ENCODE data around the gene TRIM36.

DNA sequence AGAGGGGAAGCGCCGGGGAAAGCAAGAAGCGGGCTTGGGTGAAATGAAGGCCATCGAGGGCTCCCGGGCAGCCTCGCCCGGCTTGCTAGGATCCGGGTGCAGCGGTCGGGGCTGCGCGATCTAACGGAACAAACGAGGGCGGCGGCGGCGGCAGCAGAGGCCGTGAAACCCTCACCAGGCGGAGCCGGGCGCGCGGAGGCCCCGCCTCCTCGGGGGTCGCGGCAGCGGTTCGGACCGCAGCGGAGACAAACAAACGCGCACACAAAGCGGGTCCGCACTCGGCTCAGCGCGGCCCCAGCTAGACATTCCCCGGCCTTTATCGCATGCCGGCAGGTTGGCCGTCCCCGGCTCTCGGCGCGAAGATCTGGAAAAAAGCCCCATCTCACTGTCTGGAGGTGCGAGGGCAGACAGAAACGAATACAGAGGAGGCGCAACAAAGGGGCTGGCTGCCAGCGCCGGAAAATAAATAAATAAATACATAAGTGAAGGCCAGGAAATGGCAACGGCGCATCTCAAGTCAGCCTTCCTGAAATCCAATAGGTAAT lies 10.5 kb upstream of the TRIM36 start:
- TF ChIP-seq, protein P1, sequence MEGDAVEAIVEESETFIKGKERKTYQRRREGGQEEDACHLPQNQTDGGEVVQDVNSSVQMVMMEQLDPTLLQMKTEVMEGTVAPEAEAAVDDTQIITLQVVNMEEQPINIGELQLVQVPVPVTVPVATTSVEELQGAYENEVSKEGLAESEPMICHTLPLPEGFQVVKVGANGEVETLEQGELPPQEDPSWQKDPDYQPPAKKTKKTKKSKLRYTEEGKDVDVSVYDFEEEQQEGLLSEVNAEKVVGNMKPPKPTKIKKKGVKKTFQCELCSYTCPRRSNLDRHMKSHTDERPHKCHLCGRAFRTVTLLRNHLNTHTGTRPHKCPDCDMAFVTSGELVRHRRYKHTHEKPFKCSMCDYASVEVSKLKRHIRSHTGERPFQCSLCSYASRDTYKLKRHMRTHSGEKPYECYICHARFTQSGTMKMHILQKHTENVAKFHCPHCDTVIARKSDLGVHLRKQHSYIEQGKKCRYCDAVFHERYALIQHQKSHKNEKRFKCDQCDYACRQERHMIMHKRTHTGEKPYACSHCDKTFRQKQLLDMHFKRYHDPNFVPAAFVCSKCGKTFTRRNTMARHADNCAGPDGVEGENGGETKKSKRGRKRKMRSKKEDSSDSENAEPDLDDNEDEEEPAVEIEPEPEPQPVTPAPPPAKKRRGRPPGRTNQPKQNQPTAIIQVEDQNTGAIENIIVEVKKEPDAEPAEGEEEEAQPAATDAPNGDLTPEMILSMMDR (IDR thresholded peaks at IDR 0.05): no peak
- no peak for TF ChIP-seq POLR2A (IDR thresholded peaks at IDR 0.05)

All from testis (tissue), 2 donors.